ENCODE data around the gene DNAJC10. TPM values are rescaled to one million over a fixed set of nuclear protein-coding genes. Genes with fewer than 3 reads are reported as not detected.

The DNAJC10 gene
- total and polyA plus RNA-seq, 2 experiments from 2014 or later, result 67.3 to 120 TPM

- Histone ChIP-seq H3K4me1 (ENCODE audit: insufficient read depth) (no peaks in the 10 kb centered on the region), H3K4me2 (no peak overlapping the region), H3K79me2 (no peaks in the 10 kb centered on the region), H3K27me3 (no peaks in the 10 kb centered on the region), H3K9me2 (replicated peaks; ENCODE audit: insufficient read depth) (no peaks in the 10 kb centered on the region), H3K4me3 (no peak overlapping the region), H3K9me3 (ENCODE audit: low read depth) (no peaks in the 10 kb centered on the region), H4K20me1 (ENCODE audit: insufficient read depth, poor library complexity, severe bottlenecking) (no peaks in the 10 kb centered on the region), H3K27ac (no peak overlapping the region), H2AFZ (no peak overlapping the region), H3K36me3 (replicated peaks; ENCODE audit: insufficient read depth, low read depth) (no peaks in the 10 kb centered on the region)
- no peak for DNase-seq (ENCODE audit: low spot score)
- no peak for TF ChIP-seq CTCF (IDR thresholded peaks at IDR 0.05; ENCODE audit: poor library complexity)
- TF ChIP-seq EZH2 (IDR thresholded peaks at IDR 0.05; ENCODE audit: borderline replicate concordance), result no peak
- no peak for TF ChIP-seq EZH2phosphoT487 (IDR thresholded peaks at IDR 0.05; ENCODE audit: low read depth, severe bottlenecking, unreplicated experiment)
- WGBS (ENCODE audit: low lambda C conversion rate, missing lambda C conversion rate), result 85% methylated on average over 2 of the region's 2 CpGs
Observed at GRCh38 chr2:182798736-182799135, 82.7 kb downstream of the DNAJC10 start.

- no peak overlapping the region for H3K4me3 ChIP-seq
- no peaks in the 10 kb centered on the region for H3K36me3 ChIP-seq (replicated peaks; ENCODE audit: insufficient read depth, low read depth)
- no peaks in the 10 kb centered on the region for H3K27me3 ChIP-seq
- H2AFZ ChIP-seq, result no peak overlapping the region
- no peak for TF ChIP-seq CTCF (IDR thresholded peaks at IDR 0.05; ENCODE audit: poor library complexity)
- no peak for TF ChIP-seq EZH2phosphoT487 (IDR thresholded peaks at IDR 0.05; ENCODE audit: low read depth, severe bottlenecking, unreplicated experiment)
- no peak for TF ChIP-seq EZH2 (IDR thresholded peaks at IDR 0.05; ENCODE audit: borderline replicate concordance)
- H3K9me3 ChIP-seq (ENCODE audit: low read depth), result no peaks in the 10 kb centered on the region
- H3K27ac ChIP-seq, result no peak overlapping the region
- no peaks in the 10 kb centered on the region for H3K9me2 ChIP-seq (replicated peaks; ENCODE audit: insufficient read depth)
- H3K4me2 ChIP-seq, result no peak overlapping the region
- DNase-seq (ENCODE audit: low spot score), result no peak
- 76% methylated on average over 5 of the region's 5 CpGs for WGBS (ENCODE audit: low lambda C conversion rate, missing lambda C conversion rate)
- no peaks in the 10 kb centered on the region for H3K79me2 ChIP-seq
- H3K4me1 ChIP-seq (ENCODE audit: insufficient read depth), result no peaks in the 10 kb centered on the region
- H4K20me1 ChIP-seq (ENCODE audit: insufficient read depth, poor library complexity, severe bottlenecking), result no peaks in the 10 kb centered on the region
Observed at GRCh38 chr2:182804128-182804527, 88.1 kb downstream of the DNAJC10 start.

GRCh38 chr2:182807319-182807718 lies 91.3 kb downstream of the DNAJC10 start:
- no peak overlapping the region for H3K27ac ChIP-seq
- TF ChIP-seq EZH2phosphoT487 (IDR thresholded peaks at IDR 0.05; ENCODE audit: low read depth, severe bottlenecking, unreplicated experiment), result no peak
- no peak for TF ChIP-seq EZH2 (IDR thresholded peaks at IDR 0.05; ENCODE audit: borderline replicate concordance)
- no peak for TF ChIP-seq CTCF (IDR thresholded peaks at IDR 0.05; ENCODE audit: poor library complexity)
- no peaks in the 10 kb centered on the region for H3K79me2 ChIP-seq
- no peaks in the 10 kb centered on the region for H3K27me3 ChIP-seq
- no peaks in the 10 kb centered on the region for H3K36me3 ChIP-seq (replicated peaks; ENCODE audit: insufficient read depth, low read depth)
- no peaks in the 10 kb centered on the region for H3K9me3 ChIP-seq (ENCODE audit: low read depth)
- no peak overlapping the region for H3K4me2 ChIP-seq
- no peaks in the 10 kb centered on the region for H3K4me1 ChIP-seq (ENCODE audit: insufficient read depth)
- H4K20me1 ChIP-seq (ENCODE audit: insufficient read depth, poor library complexity, severe bottlenecking), result no peaks in the 10 kb centered on the region
- H3K9me2 ChIP-seq (replicated peaks; ENCODE audit: insufficient read depth), result no peaks in the 10 kb centered on the region
- no peak overlapping the region for H3K4me3 ChIP-seq
- H2AFZ ChIP-seq, result no peak overlapping the region
- no peak for DNase-seq (ENCODE audit: low spot score)
- 93% methylated on average over 3 of the region's 3 CpGs for WGBS (ENCODE audit: low lambda C conversion rate, missing lambda C conversion rate)

GRCh38 chr2:182810087-182810486 lies 94.0 kb downstream of the DNAJC10 start:
- Histone ChIP-seq H4K20me1 (ENCODE audit: insufficient read depth, poor library complexity, severe bottlenecking) (no peaks in the 10 kb centered on the region), H3K4me2 (no peak overlapping the region), H3K27ac (no peak overlapping the region), H2AFZ (no peak overlapping the region), H3K4me1 (ENCODE audit: insufficient read depth) (peaks cover 6% of the 10 kb centered on the region), H3K36me3 (replicated peaks; ENCODE audit: insufficient read depth, low read depth) (no peaks in the 10 kb centered on the region), H3K4me3 (no peak overlapping the region), H3K9me3 (ENCODE audit: low read depth) (no peaks in the 10 kb centered on the region), H3K9me2 (replicated peaks; ENCODE audit: insufficient read depth) (no peaks in the 10 kb centered on the region), H3K27me3 (no peaks in the 10 kb centered on the region), H3K79me2 (no peaks in the 10 kb centered on the region)
- no peak for DNase-seq (ENCODE audit: low spot score)
- WGBS (ENCODE audit: low lambda C conversion rate, missing lambda C conversion rate), result 64% methylated on average over 3 of the region's 3 CpGs
- TF ChIP-seq CTCF (IDR thresholded peaks at IDR 0.05; ENCODE audit: poor library complexity) (no peak), EZH2phosphoT487 (IDR thresholded peaks at IDR 0.05; ENCODE audit: low read depth, severe bottlenecking, unreplicated experiment) (no peak), EZH2 (IDR thresholded peaks at IDR 0.05; ENCODE audit: borderline replicate concordance) (no peak)
